ENCODE measurements around the gene TFF1.

GRCh38 chr21:42353623-42354022 lies 12.7 kb downstream of the TFF1 start:
- TF ChIP-seq, protein P1, sequence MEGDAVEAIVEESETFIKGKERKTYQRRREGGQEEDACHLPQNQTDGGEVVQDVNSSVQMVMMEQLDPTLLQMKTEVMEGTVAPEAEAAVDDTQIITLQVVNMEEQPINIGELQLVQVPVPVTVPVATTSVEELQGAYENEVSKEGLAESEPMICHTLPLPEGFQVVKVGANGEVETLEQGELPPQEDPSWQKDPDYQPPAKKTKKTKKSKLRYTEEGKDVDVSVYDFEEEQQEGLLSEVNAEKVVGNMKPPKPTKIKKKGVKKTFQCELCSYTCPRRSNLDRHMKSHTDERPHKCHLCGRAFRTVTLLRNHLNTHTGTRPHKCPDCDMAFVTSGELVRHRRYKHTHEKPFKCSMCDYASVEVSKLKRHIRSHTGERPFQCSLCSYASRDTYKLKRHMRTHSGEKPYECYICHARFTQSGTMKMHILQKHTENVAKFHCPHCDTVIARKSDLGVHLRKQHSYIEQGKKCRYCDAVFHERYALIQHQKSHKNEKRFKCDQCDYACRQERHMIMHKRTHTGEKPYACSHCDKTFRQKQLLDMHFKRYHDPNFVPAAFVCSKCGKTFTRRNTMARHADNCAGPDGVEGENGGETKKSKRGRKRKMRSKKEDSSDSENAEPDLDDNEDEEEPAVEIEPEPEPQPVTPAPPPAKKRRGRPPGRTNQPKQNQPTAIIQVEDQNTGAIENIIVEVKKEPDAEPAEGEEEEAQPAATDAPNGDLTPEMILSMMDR (conservative IDR thresholded peaks at IDR 0.05; ENCODE audit: low read depth, low read length) = no peak
- no peak for TF ChIP-seq EZH2 (IDR thresholded peaks at IDR 0.05; ENCODE audit: low read length, unreplicated experiment)

Measured in PC-3 (cell line).